ENCODE data around the gene CDH11. TPM values are rescaled to one million over a fixed set of nuclear protein-coding genes. Genes with fewer than 3 reads are reported as not detected.

The CDH11 gene
- total RNA-seq, 2 experiments from 2014 or later: not detected

DNA sequence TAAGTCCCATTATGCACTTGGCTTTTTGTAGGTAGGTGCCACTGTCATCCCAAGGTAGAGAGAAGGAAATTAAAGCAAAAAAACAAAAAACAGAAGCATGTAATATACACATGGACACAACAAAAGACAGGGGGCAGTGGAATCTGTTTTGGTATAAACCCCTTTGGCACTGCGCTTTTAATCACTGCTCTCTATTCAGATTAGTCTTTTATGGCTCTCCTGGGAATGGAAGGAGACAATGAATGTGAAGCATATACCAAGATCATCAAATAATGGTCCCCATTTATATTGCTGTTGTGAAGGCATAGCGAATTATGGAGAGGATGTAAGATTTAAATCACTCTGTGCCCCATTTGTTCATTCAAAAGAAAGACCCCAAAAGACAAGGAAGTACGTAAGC is 17.4 kb downstream of the CDH11 start:
- ATAC-seq (ENCODE audit: poor library complexity) (no peak), DNase-seq (no peak)
- intact Hi-C loops (cut with DNase I, micrococcal nuclease): no loop called here
- Histone ChIP-seq H3K9me3 (ENCODE audit: control insufficient read depth in 1 of 2, insufficient read depth in 1 of 2, low read length in 2 of 2) (peaks cover 0 to 7% of the 10 kb centered on the region in 2 experiments), H3K4me3 (ENCODE audit: low read length) (no peak overlapping the region), H3K27ac (ENCODE audit: low read depth in 1 of 2, low read length in 2 of 2) (no peak overlapping the region), H3K27me3 (ENCODE audit: control insufficient read depth in 1 of 2, insufficient read depth in 2 of 2, low read length in 2 of 2) (no peaks in the 10 kb centered on the region), H3K36me3 (ENCODE audit: insufficient read depth, low read length) (no peaks in the 10 kb centered on the region), H3K4me1 (ENCODE audit: insufficient read depth, low read length) (no peaks in the 10 kb centered on the region)
- no peaks in the 10 kb centered on the region for H3K36me3 Mint-ChIP-seq (ENCODE audit: low read depth)
- peaks cover 4% of the 10 kb centered on the region for H3K9me3 Mint-ChIP-seq
- TF ChIP-seq, protein P1, sequence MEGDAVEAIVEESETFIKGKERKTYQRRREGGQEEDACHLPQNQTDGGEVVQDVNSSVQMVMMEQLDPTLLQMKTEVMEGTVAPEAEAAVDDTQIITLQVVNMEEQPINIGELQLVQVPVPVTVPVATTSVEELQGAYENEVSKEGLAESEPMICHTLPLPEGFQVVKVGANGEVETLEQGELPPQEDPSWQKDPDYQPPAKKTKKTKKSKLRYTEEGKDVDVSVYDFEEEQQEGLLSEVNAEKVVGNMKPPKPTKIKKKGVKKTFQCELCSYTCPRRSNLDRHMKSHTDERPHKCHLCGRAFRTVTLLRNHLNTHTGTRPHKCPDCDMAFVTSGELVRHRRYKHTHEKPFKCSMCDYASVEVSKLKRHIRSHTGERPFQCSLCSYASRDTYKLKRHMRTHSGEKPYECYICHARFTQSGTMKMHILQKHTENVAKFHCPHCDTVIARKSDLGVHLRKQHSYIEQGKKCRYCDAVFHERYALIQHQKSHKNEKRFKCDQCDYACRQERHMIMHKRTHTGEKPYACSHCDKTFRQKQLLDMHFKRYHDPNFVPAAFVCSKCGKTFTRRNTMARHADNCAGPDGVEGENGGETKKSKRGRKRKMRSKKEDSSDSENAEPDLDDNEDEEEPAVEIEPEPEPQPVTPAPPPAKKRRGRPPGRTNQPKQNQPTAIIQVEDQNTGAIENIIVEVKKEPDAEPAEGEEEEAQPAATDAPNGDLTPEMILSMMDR (IDR thresholded peaks at IDR 0.05): no peak
- POLR2A ChIA-PET: no interaction called here
- CTCF ChIA-PET: no interaction called here
- H3K4me1 Mint-ChIP-seq (ENCODE audit: low read depth): no peaks in the 10 kb centered on the region
- H3K4me3 Mint-ChIP-seq: no peak overlapping the region
- no peaks in the 10 kb centered on the region for H3K27me3 Mint-ChIP-seq
- H3K27ac Mint-ChIP-seq: no peak overlapping the region

DNA sequence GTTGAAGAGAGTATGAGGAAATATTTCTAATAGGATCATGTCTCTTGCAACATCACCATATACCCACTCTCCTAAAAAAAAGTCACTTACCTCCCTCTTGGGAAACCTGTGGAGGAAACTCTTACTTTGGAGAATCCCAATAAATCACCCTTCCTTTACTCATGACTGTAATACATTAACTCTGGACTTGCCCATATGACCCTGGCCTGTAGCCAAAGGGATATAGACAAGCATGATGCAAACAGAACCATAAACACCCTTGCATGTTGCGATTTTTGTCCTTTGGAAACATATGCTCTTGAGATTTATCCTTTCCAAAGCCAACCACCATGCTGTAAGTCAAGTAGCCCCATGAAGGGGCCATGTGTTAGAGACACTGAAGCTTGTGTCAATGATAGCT is 19.5 kb downstream of the CDH11 start:
- Mint-ChIP-seq H3K9me3 (peaks cover 4% of the 10 kb centered on the region), H3K4me3 (no peak overlapping the region), H3K27me3 (no peaks in the 10 kb centered on the region), H3K27ac (no peak overlapping the region), H3K36me3 (ENCODE audit: low read depth) (no peaks in the 10 kb centered on the region), H3K4me1 (ENCODE audit: low read depth) (no peaks in the 10 kb centered on the region)
- DNase-seq: no peak
- TF ChIP-seq, protein P1 (IDR thresholded peaks at IDR 0.05): no peak
- no peaks in the 10 kb centered on the region for H3K36me3 ChIP-seq (ENCODE audit: insufficient read depth, low read length)
- no peaks in the 10 kb centered on the region for H3K4me1 ChIP-seq (ENCODE audit: insufficient read depth, low read length)
- no peaks in the 10 kb centered on the region for H3K27me3 ChIP-seq (ENCODE audit: control insufficient read depth in 1 of 2, insufficient read depth in 2 of 2, low read length in 2 of 2)
- no peak for ATAC-seq (ENCODE audit: poor library complexity)
- peaks cover 0 to 4% of the 10 kb centered on the region in 2 experiments for H3K9me3 ChIP-seq (ENCODE audit: control insufficient read depth in 1 of 2, insufficient read depth in 1 of 2, low read length in 2 of 2)
- no peak overlapping the region for H3K4me3 ChIP-seq (ENCODE audit: low read length)
- no peak overlapping the region for H3K27ac ChIP-seq (ENCODE audit: low read depth in 1 of 2, low read length in 2 of 2)
- intact Hi-C loops (cut with DNase I, micrococcal nuclease): no loop called here
- CTCF ChIA-PET: no interaction called here
- POLR2A ChIA-PET: no interaction called here

DNA sequence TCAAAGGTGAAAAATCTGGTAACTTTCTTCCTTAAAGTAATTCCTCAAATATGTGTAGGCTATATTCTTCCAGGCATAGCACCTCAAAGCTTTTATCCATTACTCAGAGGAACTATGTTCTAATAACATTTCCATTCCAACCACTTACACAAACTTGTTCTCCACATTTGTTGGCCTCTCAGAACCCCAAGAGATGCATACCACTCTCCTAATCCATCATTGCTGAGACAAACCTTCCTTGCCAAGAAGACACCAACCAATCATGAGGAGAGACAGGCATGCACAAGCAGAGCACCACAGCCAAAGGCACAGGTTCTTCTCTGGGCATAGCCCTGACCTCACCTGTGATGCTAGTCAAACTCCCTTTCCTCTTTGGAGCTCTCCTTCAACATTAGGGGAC is 20.9 kb downstream of the CDH11 start:
- Mint-ChIP-seq H3K4me3 (no peak overlapping the region), H3K9me3 (peaks cover 4% of the 10 kb centered on the region), H3K27me3 (no peaks in the 10 kb centered on the region), H3K27ac (no peak overlapping the region), H3K4me1 (ENCODE audit: low read depth) (no peaks in the 10 kb centered on the region), H3K36me3 (ENCODE audit: low read depth) (no peaks in the 10 kb centered on the region)
- ATAC-seq (ENCODE audit: poor library complexity): no peak
- ChIA-PET POLR2A (no interaction called here), CTCF (no interaction called here)
- intact Hi-C loops (cut with DNase I, micrococcal nuclease): no loop called here
- Histone ChIP-seq H3K4me1 (ENCODE audit: insufficient read depth, low read length) (no peaks in the 10 kb centered on the region), H3K4me3 (ENCODE audit: low read length) (no peak overlapping the region), H3K27ac (ENCODE audit: low read depth in 1 of 2, low read length in 2 of 2) (no peak overlapping the region), H3K36me3 (ENCODE audit: insufficient read depth, low read length) (no peaks in the 10 kb centered on the region), H3K9me3 (ENCODE audit: control insufficient read depth in 1 of 2, insufficient read depth in 1 of 2, low read length in 2 of 2) (peaks cover 0 to 4% of the 10 kb centered on the region in 2 experiments), H3K27me3 (ENCODE audit: control insufficient read depth in 1 of 2, insufficient read depth in 2 of 2, low read length in 2 of 2) (no peaks in the 10 kb centered on the region)
- no peak for DNase-seq
- TF ChIP-seq, protein P1 (IDR thresholded peaks at IDR 0.05): no peak

All from CD4-positive, alpha-beta T cell (primary cell).